ENCODE measurements around the gene SLC36A4. TPM values are rescaled to one million over a fixed set of nuclear protein-coding genes. Genes with fewer than 3 reads are reported as not detected.
"Not testable (repeated sequence)": the region's sequence is repeated elsewhere in the genome, so short reads cannot be mapped to it uniquely, and the experiment has no call there.

SLC36A4 gene
- total RNA-seq (10 to 100 TPM; 13.3 to 21.8 (median 14.6) TPM), total RNA-seq (13.4 to 41.5 (median 22.3) reads per million in 29 experiments)
- total RNA-seq (2013) = 13.9 TPM

DNA sequence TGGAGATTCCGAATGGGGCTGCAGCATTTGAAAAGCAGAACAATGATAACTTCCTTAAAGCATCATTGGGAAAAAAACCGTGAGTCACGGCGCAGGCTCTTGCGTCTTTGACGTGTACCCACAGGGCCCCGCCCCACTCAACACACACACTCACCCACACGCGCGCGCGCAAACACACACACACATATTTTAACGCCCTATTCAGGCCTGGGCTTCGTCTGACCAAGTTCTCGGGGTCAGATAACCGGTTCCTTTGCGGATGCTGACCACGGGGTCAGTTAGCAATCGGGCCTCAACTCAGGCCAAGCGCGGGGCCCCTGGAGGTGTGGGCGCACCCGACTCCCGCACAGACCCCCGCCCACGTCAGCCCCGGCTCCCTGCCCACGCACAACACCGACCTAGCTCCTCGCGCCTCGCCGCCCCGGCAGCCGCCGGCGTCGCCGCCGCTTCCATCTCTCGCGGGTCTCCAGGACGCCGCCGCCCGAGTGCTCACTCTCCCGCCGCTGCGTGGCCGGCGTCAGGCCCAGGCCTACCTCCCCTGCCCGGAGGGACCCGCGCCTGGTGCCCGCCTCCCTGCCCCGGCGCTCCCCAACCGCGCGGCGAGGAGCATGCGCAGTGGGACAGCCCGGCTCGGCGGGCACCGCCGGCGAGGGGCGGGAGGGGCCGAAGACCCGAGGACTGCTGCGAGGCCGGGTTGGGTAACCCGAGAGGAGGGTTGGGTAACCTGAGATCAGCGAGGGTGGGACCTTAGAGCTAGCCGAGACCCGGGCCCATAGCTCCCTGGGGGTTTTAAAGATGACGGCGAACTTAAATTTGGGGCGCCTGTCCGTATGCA lies at the start of gene SLC36A4:
SLC36A4 (minus strand) TSS at position 612 of the 835 bp plus-strand sequence; CDS start at position 453, 159 bp downstream.
- Mint-ChIP-seq H3K27me3 (peaks cover 5 to 8% of the 10 kb centered on the region in 2 donors), H3K36me3 (no peaks in the 10 kb centered on the region), H3K4me3 (peak within 1 kb of the TSS; percentile 88 to 95 (median 91)), H3K27ac (peak within 1 kb of the TSS; percentile 92 to 93), H3K9me3 (no peaks in the 10 kb centered on the region), H3K4me1 (peaks cover 17 to 28% (median 22%) of the 10 kb centered on the region in 3 donors)
- under 1% methylated on average over 78 of the region's 81 CpGs for WGBS (ENCODE audit: insufficient coverage)
- ATAC-seq (replicated peaks in 1 of 4) (peak; percentile 88 to 90 (median 90)), DNase-seq (peak; percentile 71 to 92 (median 82))
- Histone ChIP-seq H3K27ac (ENCODE audit: low read length) (peak within 1 kb of the TSS; percentile 91), H3K4me3 (ENCODE audit: control insufficient read depth in 1 of 2, extremely low read depth in 1 of 2, low read length in 1 of 2) (peak within 1 kb of the TSS; percentile 65 to 85), H3K9me3 (no peaks in the 10 kb centered on the region), H3K4me1 (ENCODE audit: control insufficient read depth in 1 of 2, extremely low read depth in 1 of 2, insufficient read depth in 2 of 2, low read length in 2 of 2) (peaks cover 5 to 8% of the 10 kb centered on the region in 2 experiments), H3K36me3 (ENCODE audit: control insufficient read depth in 2 of 2, extremely low read depth in 1 of 2, insufficient read depth in 1 of 2, low read length in 1 of 2) (no peaks in the 10 kb centered on the region), H3K27me3 (replicated peaks in 1 of 2; ENCODE audit: control insufficient read depth in 2 of 2, extremely low read depth in 1 of 2, insufficient read depth in 2 of 2, low read length in 1 of 2) (no peaks in the 10 kb centered on the region)
- POLR2A ChIA-PET = interaction anchor here (0.6 to 0.7 kb wide), 2 partner anchors 12 to 544 kb away, joined by 3 to 6 read pairs; partner anchors contain the start of genes C11orf54 (in 1 of the 2) and TAF1D (in 1 of the 2)
- CTCF ChIA-PET = interaction anchor here in 1 of 2 donors (0.6 to 1.8 kb wide), 2 partner anchors 28 to 455 kb away, joined by 3 to 5 read pairs; no protein-coding TSS in a partner anchor

DNA sequence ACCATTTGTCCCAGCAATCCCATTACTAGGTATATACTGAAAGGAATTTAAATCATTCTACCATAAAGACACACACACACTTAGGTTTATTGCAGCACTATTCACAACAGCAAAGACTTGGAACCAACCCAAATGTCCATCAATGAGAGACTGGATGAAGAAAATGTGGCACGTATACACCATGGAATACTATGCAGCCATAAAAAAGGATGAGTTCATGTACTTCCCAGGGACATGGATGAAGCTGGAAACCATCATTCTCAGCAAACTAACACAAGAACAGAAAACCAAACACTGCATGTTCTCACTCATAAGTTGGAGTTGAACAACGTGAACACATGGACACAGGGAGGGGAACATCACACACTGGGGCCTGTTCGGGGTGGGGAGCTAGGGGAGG lies 49.0 kb upstream of the SLC36A4 start:
- DNase-seq; H3K27me3 ChIP-seq (replicated peaks in 1 of 2; ENCODE audit: control insufficient read depth in 2 of 2, extremely low read depth in 1 of 2, insufficient read depth in 2 of 2, low read length in 1 of 2); H3K4me3 ChIP-seq (ENCODE audit: control insufficient read depth in 1 of 2, extremely low read depth in 1 of 2, low read length in 1 of 2); H3K27ac ChIP-seq (ENCODE audit: low read length); H3K36me3 Mint-ChIP-seq; H3K4me3 Mint-ChIP-seq; POLR2A ChIA-PET; ATAC-seq (replicated peaks in 1 of 4); H3K27ac Mint-ChIP-seq; H3K4me1 Mint-ChIP-seq; H3K9me3 Mint-ChIP-seq; H3K9me3 ChIP-seq; CTCF ChIA-PET; H3K36me3 ChIP-seq (ENCODE audit: control insufficient read depth in 2 of 2, extremely low read depth in 1 of 2, insufficient read depth in 1 of 2, low read length in 1 of 2); H3K4me1 ChIP-seq (ENCODE audit: control insufficient read depth in 1 of 2, extremely low read depth in 1 of 2, insufficient read depth in 2 of 2, low read length in 2 of 2): not testable (repeated sequence)
- WGBS (ENCODE audit: insufficient coverage) = 60% methylated on average over 1 of the region's 3 CpGs
- H3K27me3 Mint-ChIP-seq = peaks cover 20 to 28% of the 10 kb centered on the region in 2 donors

DNA sequence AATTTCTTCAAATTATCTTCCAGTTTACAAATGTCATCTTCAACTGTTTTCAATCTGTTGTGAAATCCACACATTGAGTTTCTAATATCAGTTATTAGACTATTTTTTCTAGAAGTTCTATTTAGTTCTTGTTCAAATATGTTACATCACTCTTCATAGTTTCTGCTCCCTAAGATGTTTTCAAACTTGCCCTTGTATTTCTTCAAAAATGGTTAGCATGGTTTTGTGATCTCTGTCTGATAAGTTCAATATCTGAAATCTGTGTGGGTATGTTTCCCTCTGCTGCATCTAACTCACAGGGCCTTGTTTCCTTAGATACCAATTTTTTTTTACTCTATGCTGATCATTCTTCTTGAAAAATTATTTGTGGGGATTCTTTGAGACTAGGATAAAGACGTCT lies 46.2 kb upstream of the SLC36A4 start:
- Mint-ChIP-seq H3K4me1 (no peaks in the 10 kb centered on the region), H3K36me3 (no peaks in the 10 kb centered on the region), H3K4me3 (no peak overlapping the region), H3K27ac (no peak overlapping the region), H3K9me3 (no peaks in the 10 kb centered on the region), H3K27me3 (peaks cover 21 to 32% of the 10 kb centered on the region in 2 donors)
- Histone ChIP-seq H3K27ac (ENCODE audit: low read length) (no peak overlapping the region), H3K36me3 (ENCODE audit: control insufficient read depth in 2 of 2, extremely low read depth in 1 of 2, insufficient read depth in 1 of 2, low read length in 1 of 2) (no peaks in the 10 kb centered on the region), H3K27me3 (replicated peaks in 1 of 2; ENCODE audit: control insufficient read depth in 2 of 2, extremely low read depth in 1 of 2, insufficient read depth in 2 of 2, low read length in 1 of 2) (no peaks in the 10 kb centered on the region), H3K9me3 (no peaks in the 10 kb centered on the region), H3K4me3 (ENCODE audit: control insufficient read depth in 1 of 2, extremely low read depth in 1 of 2, low read length in 1 of 2) (no peak overlapping the region), H3K4me1 (ENCODE audit: control insufficient read depth in 1 of 2, extremely low read depth in 1 of 2, insufficient read depth in 2 of 2, low read length in 2 of 2) (no peaks in the 10 kb centered on the region)
- POLR2A ChIA-PET = no interaction called here
- CTCF ChIA-PET = interaction anchor here in 1 of 2 donors (0.9 kb wide), 1 partner anchor 880 kb away, joined by 5 read pairs; no protein-coding TSS in a partner anchor
- DNase-seq (no peak), ATAC-seq (replicated peaks in 1 of 4) (no peak)
- no CpG with 5 or more reads among the region's 1 CpG for WGBS (ENCODE audit: insufficient coverage)

DNA sequence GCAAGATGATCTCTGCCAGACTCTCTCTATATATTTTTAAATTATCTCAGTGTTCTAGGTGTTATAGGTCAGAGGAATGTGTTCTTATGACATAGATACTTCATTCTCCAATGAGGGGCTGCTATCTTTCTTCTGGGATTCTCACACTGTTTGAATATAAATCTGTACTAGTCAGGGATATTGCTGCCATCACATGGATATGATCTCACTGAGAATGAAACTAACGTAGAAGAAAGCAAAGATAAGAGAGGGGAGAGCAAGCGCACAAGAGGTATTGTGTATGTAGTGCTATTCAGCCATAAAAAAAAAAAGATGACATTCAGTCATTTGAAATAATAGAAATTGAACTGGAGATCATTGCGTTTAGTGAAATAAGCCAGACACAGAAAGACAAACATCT lies 42.2 kb upstream of the SLC36A4 start:
- H3K4me1 Mint-ChIP-seq = no peaks in the 10 kb centered on the region
- Histone ChIP-seq H3K36me3 (ENCODE audit: control insufficient read depth in 2 of 2, extremely low read depth in 1 of 2, insufficient read depth in 1 of 2, low read length in 1 of 2) (no peaks in the 10 kb centered on the region), H3K4me1 (ENCODE audit: control insufficient read depth in 1 of 2, extremely low read depth in 1 of 2, insufficient read depth in 2 of 2, low read length in 2 of 2) (no peaks in the 10 kb centered on the region), H3K4me3 (ENCODE audit: control insufficient read depth in 1 of 2, extremely low read depth in 1 of 2, low read length in 1 of 2) (no peak overlapping the region), H3K27ac (ENCODE audit: low read length) (no peak overlapping the region), H3K27me3 (replicated peaks in 1 of 2; ENCODE audit: control insufficient read depth in 2 of 2, extremely low read depth in 1 of 2, insufficient read depth in 2 of 2, low read length in 1 of 2) (no peaks in the 10 kb centered on the region), H3K9me3 (no peaks in the 10 kb centered on the region)
- ChIA-PET POLR2A (no interaction called here), CTCF (no interaction called here)
- no peaks in the 10 kb centered on the region for H3K9me3 Mint-ChIP-seq
- H3K27ac Mint-ChIP-seq = no peak overlapping the region
- H3K27me3 Mint-ChIP-seq = peaks cover 43 to 47% of the 10 kb centered on the region in 2 donors
- H3K4me3 Mint-ChIP-seq = no peak overlapping the region
- H3K36me3 Mint-ChIP-seq = no peaks in the 10 kb centered on the region
- DNase-seq (no peak), ATAC-seq (replicated peaks in 1 of 4) (no peak)
- WGBS (ENCODE audit: insufficient coverage) = 80% methylated on average over 1 of the region's 3 CpGs

DNA sequence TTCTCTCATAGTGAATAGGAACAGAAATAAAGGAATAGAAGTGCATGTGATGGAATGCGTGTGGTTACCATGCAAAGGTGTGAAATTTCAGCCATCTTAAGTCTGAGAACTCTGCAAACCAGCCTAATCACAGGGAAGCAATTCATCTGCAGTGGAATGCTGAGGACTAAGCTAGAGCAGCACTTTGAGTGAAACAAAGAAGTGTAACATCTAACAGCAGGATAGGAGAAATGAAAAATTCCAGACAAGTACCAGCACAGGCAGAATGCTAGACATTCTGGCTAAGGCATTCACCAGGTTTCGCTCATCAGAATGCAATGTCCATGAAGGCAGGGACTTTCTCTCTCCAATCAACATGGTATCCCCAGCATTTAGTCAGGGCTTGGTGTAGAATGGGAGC lies 41.2 kb upstream of the SLC36A4 start:
- no peak overlapping the region for H3K27ac Mint-ChIP-seq
- no peaks in the 10 kb centered on the region for H3K36me3 ChIP-seq (ENCODE audit: control insufficient read depth in 2 of 2, extremely low read depth in 1 of 2, insufficient read depth in 1 of 2, low read length in 1 of 2)
- peaks cover 41 to 44% of the 10 kb centered on the region in 2 donors for H3K27me3 Mint-ChIP-seq
- no peak overlapping the region for H3K4me3 Mint-ChIP-seq
- ATAC-seq (replicated peaks in 1 of 4) (no peak), DNase-seq (no peak)
- no peaks in the 10 kb centered on the region for H3K4me1 Mint-ChIP-seq
- H3K9me3 ChIP-seq = no peaks in the 10 kb centered on the region
- no peaks in the 10 kb centered on the region for H3K4me1 ChIP-seq (ENCODE audit: control insufficient read depth in 1 of 2, extremely low read depth in 1 of 2, insufficient read depth in 2 of 2, low read length in 2 of 2)
- no peak overlapping the region for H3K4me3 ChIP-seq (ENCODE audit: control insufficient read depth in 1 of 2, extremely low read depth in 1 of 2, low read length in 1 of 2)
- WGBS (ENCODE audit: insufficient coverage) = no CpG with 5 or more reads among the region's 2 CpGs
- peaks cover 0 to 6% of the 10 kb centered on the region in 2 experiments for H3K27me3 ChIP-seq (replicated peaks in 1 of 2; ENCODE audit: control insufficient read depth in 2 of 2, extremely low read depth in 1 of 2, insufficient read depth in 2 of 2, low read length in 1 of 2)
- H3K27ac ChIP-seq (ENCODE audit: low read length) = no peak overlapping the region
- H3K36me3 Mint-ChIP-seq = no peaks in the 10 kb centered on the region
- ChIA-PET POLR2A (no interaction called here), CTCF (interaction anchor here (0.6 to 1.3 kb wide), 3 partner anchors 10 to 415 kb away, joined by 3 read pairs; no protein-coding TSS in a partner anchor)
- H3K9me3 Mint-ChIP-seq = no peaks in the 10 kb centered on the region

DNA sequence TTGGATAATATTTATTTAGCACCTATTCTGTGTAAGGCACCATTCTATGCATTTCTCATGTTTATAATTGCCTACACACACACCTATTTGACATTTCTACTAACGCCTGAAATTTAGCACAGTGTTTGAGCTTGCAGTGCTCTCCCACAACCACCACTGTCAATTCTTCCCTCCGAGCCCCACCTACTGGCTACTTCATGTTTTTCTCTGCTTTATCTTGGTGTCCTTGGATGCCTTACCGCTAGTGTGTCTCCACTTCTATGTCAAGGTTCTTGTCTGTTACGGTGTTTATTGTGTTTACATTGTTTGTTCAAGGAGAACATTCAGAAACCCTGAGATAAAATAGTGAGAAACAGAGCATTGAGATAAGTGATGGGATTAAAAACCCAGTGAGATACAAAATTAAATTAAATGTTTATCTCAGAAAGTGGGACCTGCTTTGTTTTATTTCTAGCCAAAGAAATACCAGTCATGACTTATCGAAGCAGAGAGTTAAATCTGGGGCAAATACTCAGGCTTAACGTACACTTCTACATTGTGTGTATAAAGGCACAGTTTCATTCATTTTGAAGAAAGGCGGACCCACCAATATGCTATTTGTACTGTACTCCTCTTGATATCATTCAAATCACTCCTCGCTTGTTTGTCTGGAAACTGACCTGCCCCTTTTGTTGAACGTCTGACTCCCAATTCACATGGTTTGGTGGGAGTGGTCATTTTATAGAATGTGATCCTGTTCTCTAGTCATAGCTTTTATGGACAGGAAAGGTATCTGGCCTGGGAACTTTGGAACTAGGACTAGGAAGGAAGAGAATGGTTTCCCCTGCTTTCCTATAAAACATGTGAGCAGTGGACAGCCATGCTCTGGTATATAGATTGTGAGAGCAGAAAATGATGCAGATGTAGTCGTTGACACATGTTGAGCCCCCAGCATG lies 39.2 kb upstream of the SLC36A4 start:
- CTCF ChIA-PET = no interaction called here
- Mint-ChIP-seq H3K4me1 (no peaks in the 10 kb centered on the region), H3K36me3 (no peaks in the 10 kb centered on the region), H3K27me3 (peaks cover 34 to 45% of the 10 kb centered on the region in 2 donors), H3K27ac (no peak overlapping the region), H3K4me3 (no peak overlapping the region), H3K9me3 (no peaks in the 10 kb centered on the region)
- Histone ChIP-seq H3K36me3 (ENCODE audit: control insufficient read depth in 2 of 2, extremely low read depth in 1 of 2, insufficient read depth in 1 of 2, low read length in 1 of 2) (no peaks in the 10 kb centered on the region), H3K9me3 (no peaks in the 10 kb centered on the region), H3K4me1 (ENCODE audit: control insufficient read depth in 1 of 2, extremely low read depth in 1 of 2, insufficient read depth in 2 of 2, low read length in 2 of 2) (no peaks in the 10 kb centered on the region), H3K27me3 (replicated peaks in 1 of 2; ENCODE audit: control insufficient read depth in 2 of 2, extremely low read depth in 1 of 2, insufficient read depth in 2 of 2, low read length in 1 of 2) (peaks cover 0 to 6% of the 10 kb centered on the region in 2 experiments), H3K27ac (ENCODE audit: low read length) (no peak overlapping the region), H3K4me3 (ENCODE audit: control insufficient read depth in 1 of 2, extremely low read depth in 1 of 2, low read length in 1 of 2) (no peak overlapping the region)
- DNase-seq (peak in 2 of 35 experiments; percentile 0 to 26), ATAC-seq (replicated peaks in 1 of 4) (peak in 1 of 4 experiments; percentile 33)
- POLR2A ChIA-PET = no interaction called here
- 36% methylated on average over 4 of the region's 10 CpGs for WGBS (ENCODE audit: insufficient coverage)
